MCF 10A (cell line): ENCODE data around the gene RBM26. TPM values are rescaled to one million over a fixed set of nuclear protein-coding genes. Genes with fewer than 3 reads are reported as not detected.
"Not testable (repeated sequence)": the region's sequence is repeated elsewhere in the genome, so short reads cannot be mapped to it uniquely, and the experiment has no call there.

Source experiments
- BruUV-seq: library from RNA; stranded (reverse); fragments of 400-500 nt; replicated peaks from 2 replicates; lab custom pipeline; 2021; lab: Mats Ljungman, UMichigan
- CTCF ChIA-PET: fragments of 300-600 bp; sonication (Branson Sonifier 250); formaldehyde crosslinking; extraction: SDS; loops from one replicate; lab custom pipeline; 2021; ENCODE audit warnings: antibody characterized with exemption, inconsistent platforms; lab: Yijun Ruan, JAX
- POLR2A ChIA-PET: fragments of 300-600, 350-650 bp; sonication (Branson Sonifier 250); formaldehyde crosslinking; extraction: SDS; loops from one replicate; lab custom pipeline; 2020; ENCODE audit warnings: antibody characterized with exemption, inconsistent platforms; lab: Yijun Ruan, JAX
- DNase-seq: peaks from one replicate; pipeline ENCODE4 v3.0.0-alpha.2; 2018; ENCODE audit not compliant: unreplicated experiment
- H3K27ac Mint-ChIP-seq: one replicate; pipeline ENCODE4 v1.8.0; 2022; ENCODE audit warnings: mild to moderate bottlenecking, low read depth, mixed read lengths; ENCODE audit not compliant: unreplicated experiment
- H3K27me3 Mint-ChIP-seq: one replicate; pipeline ENCODE4 v1.8.0; 2022; ENCODE audit warnings: mixed read lengths; ENCODE audit not compliant: insufficient read depth, unreplicated experiment
- H3K36me3 Mint-ChIP-seq: one replicate; pipeline ENCODE4 v1.8.0; 2022; ENCODE audit warnings: mild to moderate bottlenecking, moderate library complexity, mixed read lengths; ENCODE audit not compliant: insufficient read depth, unreplicated experiment
- H3K4me1 Mint-ChIP-seq: one replicate; pipeline ENCODE4 v1.8.0; 2022; ENCODE audit warnings: mixed read lengths; ENCODE audit not compliant: insufficient read depth, unreplicated experiment
- H3K4me3 Mint-ChIP-seq: one replicate; pipeline ENCODE4 v1.8.0; 2022; ENCODE audit warnings: mild to moderate bottlenecking, moderate library complexity, mixed read lengths; ENCODE audit not compliant: unreplicated experiment
- H3K9me3 Mint-ChIP-seq: one replicate; pipeline ENCODE4 v1.8.0; 2022; ENCODE audit warnings: mixed read lengths; ENCODE audit not compliant: unreplicated experiment
- intact Hi-C: fragments of 100-400 bp; cut with micrococcal nuclease; formaldehyde crosslinking; loops from 2 replicates; pipeline ENCODE4 v1.14.1; 2022
- total RNA-seq: library from RNA; stranded (reverse); gene quantifications from 2 replicates; pipeline ENCODE4 v1.2.3, GENCODE V29; 2022
- TF ChIP-seq, protein P1 (sequence below): fragments of 200-600 bp; IDR thresholded peaks from one replicate; pipeline ENCODE4 v1.8.0; 2022; ENCODE audit warnings: antibody characterized with exemption, mild to moderate bottlenecking; ENCODE audit not compliant: unreplicated experiment

Gene RBM26
- total RNA-seq, 1 experiment from 2014 or later = 72.6 TPM

- DNase-seq = peak; percentile 81
- H3K4me1 Mint-ChIP-seq = peaks cover 6% of the 10 kb centered on the region
Observed at GRCh38 chr13:79282976-79283375, 123.1 kb downstream of the RBM26 start.

DNA sequence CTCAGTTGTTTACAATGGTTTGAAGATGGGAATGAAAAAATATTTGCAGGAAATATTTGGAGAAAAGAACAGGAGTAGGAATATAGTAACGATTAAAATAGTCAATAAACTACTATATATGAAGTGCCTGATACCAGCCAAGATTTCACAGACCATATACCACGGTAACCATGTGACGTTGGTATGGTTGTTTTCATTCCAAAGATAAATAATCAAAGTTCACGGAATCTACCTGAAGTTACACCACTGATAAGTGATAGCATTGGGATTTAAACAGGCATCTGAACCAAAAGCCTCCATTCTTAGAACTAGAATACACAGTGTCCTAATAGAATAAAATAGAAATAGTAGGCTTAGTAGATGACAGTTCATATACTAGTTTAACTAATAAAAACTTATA lies 123.5 kb downstream of the RBM26 start:
- ChIA-PET POLR2A (interaction anchor here (0.7 to 0.9 kb wide), 4 partner anchors 40 to 724 kb away, joined by 3 to 5 read pairs (median 3); no protein-coding TSS in a partner anchor), CTCF (no interaction called here)
- Mint-ChIP-seq H3K4me3 (no peak overlapping the region), H3K4me1 (peaks cover 8% of the 10 kb centered on the region), H3K36me3 (no peaks in the 10 kb centered on the region), H3K27ac (no peak overlapping the region), H3K9me3 (no peaks in the 10 kb centered on the region), H3K27me3 (no peaks in the 10 kb centered on the region)
- TF ChIP-seq, protein P1, sequence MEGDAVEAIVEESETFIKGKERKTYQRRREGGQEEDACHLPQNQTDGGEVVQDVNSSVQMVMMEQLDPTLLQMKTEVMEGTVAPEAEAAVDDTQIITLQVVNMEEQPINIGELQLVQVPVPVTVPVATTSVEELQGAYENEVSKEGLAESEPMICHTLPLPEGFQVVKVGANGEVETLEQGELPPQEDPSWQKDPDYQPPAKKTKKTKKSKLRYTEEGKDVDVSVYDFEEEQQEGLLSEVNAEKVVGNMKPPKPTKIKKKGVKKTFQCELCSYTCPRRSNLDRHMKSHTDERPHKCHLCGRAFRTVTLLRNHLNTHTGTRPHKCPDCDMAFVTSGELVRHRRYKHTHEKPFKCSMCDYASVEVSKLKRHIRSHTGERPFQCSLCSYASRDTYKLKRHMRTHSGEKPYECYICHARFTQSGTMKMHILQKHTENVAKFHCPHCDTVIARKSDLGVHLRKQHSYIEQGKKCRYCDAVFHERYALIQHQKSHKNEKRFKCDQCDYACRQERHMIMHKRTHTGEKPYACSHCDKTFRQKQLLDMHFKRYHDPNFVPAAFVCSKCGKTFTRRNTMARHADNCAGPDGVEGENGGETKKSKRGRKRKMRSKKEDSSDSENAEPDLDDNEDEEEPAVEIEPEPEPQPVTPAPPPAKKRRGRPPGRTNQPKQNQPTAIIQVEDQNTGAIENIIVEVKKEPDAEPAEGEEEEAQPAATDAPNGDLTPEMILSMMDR = no peak
- no peak for DNase-seq
- BruUV-seq = no TSS peak
- intact Hi-C loops = no loop called here

More at GRCh38 chr13:79282976-79283375, 123.1 kb downstream of the RBM26 start:
- BruUV-seq = no TSS peak
- ChIA-PET CTCF (interaction anchor here (0.6 kb wide), 1 partner anchor 1161 kb away, joined by 3 read pairs; no protein-coding TSS in a partner anchor), POLR2A (interaction anchor here (0.7 to 0.9 kb wide), 4 partner anchors 39 to 724 kb away, joined by 3 to 5 read pairs (median 3); no protein-coding TSS in a partner anchor)
- no peaks in the 10 kb centered on the region for H3K27me3 Mint-ChIP-seq
- no peaks in the 10 kb centered on the region for H3K36me3 Mint-ChIP-seq
- intact Hi-C loops = no loop called here
- no peaks in the 10 kb centered on the region for H3K9me3 Mint-ChIP-seq
- H3K4me3 Mint-ChIP-seq = no peak overlapping the region
- H3K27ac Mint-ChIP-seq = no peak overlapping the region
- TF ChIP-seq, protein P1 = no peak

DNA sequence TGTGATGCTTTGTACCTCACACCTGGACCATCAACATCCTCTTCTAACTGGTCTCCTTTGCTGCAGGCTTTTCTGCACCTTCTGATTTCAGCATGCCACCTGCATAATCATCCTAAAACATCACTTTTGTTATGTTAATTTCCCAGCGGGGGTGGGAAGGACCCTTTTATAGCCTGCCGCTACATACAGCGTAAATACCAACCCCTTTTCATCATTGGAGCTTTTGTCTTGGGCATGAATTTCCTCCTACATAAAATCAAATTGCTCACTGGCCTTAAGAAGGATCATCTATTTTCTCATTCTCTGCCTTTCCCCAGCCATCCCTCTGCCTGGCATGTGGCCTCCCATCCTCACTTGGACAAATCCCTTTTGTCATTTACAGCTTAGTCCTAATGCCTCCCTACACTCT lies 124.7 kb downstream of the RBM26 start:
- H3K4me1 Mint-ChIP-seq = peaks cover 12% of the 10 kb centered on the region
- no TSS peak for BruUV-seq
- POLR2A ChIA-PET = interaction anchor here (1.1 kb wide), 1 partner anchor 42 kb away, joined by 4 read pairs; no protein-coding TSS in a partner anchor
- intact Hi-C loops = no loop called here
- H3K27ac Mint-ChIP-seq = no peak overlapping the region
- H3K9me3 Mint-ChIP-seq = no peaks in the 10 kb centered on the region
- H3K27me3 Mint-ChIP-seq = no peaks in the 10 kb centered on the region
- DNase-seq = no peak
- no peak overlapping the region for H3K4me3 Mint-ChIP-seq
- CTCF ChIA-PET = interaction anchor here (0.6 to 0.9 kb wide), 2 partner anchors 12 to 1130 kb away, joined by 3 read pairs; no protein-coding TSS in a partner anchor
- TF ChIP-seq, protein P1 = no peak
- H3K36me3 Mint-ChIP-seq = no peaks in the 10 kb centered on the region

- peaks cover 12% of the 10 kb centered on the region for H3K4me1 Mint-ChIP-seq
- H3K36me3 Mint-ChIP-seq, BruUV-seq, H3K9me3 Mint-ChIP-seq, intact Hi-C loops, H3K4me3 Mint-ChIP-seq, H3K27ac Mint-ChIP-seq, POLR2A ChIA-PET, DNase-seq, CTCF ChIA-PET: not testable (repeated sequence)
- peaks cover 11% of the 10 kb centered on the region for H3K27me3 Mint-ChIP-seq
Observed at GRCh38 chr13:79279735-79280134, 126.3 kb downstream of the RBM26 start.
